Stimulated activated CD8-positive, alpha-beta memory T cell treated with anti-CD3 and anti-CD28 coated beads, Interleukin-15, amount 100 ng/mL, for 1 hour (primary cell): Measurements from ENCODE around the gene RAB31.

ENCODE experiments used
- DNase-seq: peaks from one replicate; pipeline ENCODE4 v3.0.0-alpha.2; 2020; ENCODE audit warnings: low read depth

RAB31 gene

GRCh38 chr18:9792565-9793245, 84.6 kb downstream of the RAB31 start:
- no peak for DNase-seq

- no peak for DNase-seq
These were observed 87.9 kb downstream of the RAB31 start for GRCh38 chr18:9796011-9796410.

GRCh38 chr18:9796935-9797549, 88.9 kb downstream of the RAB31 start:
- no peak for DNase-seq

GRCh38 chr18:9802175-9803062, 94.3 kb downstream of the RAB31 start:
- no peak for DNase-seq

GRCh38 chr18:9803063-9803697, 95.1 kb downstream of the RAB31 start:
- no peak for DNase-seq

GRCh38 chr18:9803698-9804516, 95.8 kb downstream of the RAB31 start:
- DNase-seq, result no peak

GRCh38 chr18:9804517-9805104, 96.5 kb downstream of the RAB31 start:
- DNase-seq, result no peak

- no peak for DNase-seq
These were observed 98.8 kb downstream of the RAB31 start for GRCh38 chr18:9806905-9807304.

- DNase-seq, result no peak
These were observed 100.5 kb downstream of the RAB31 start for GRCh38 chr18:9808295-9809241.

GRCh38 chr18:9809697-9810096, 101.6 kb downstream of the RAB31 start:
- DNase-seq, result no peak

- no peak for DNase-seq
These were observed 102.2 kb downstream of the RAB31 start for GRCh38 chr18:9810299-9810698.

- DNase-seq, result no peak
These were observed 103.0 kb downstream of the RAB31 start for GRCh38 chr18:9810994-9811705.

- DNase-seq, result no peak
These were observed 103.9 kb downstream of the RAB31 start for GRCh38 chr18:9811978-9812377.

- no peak for DNase-seq
These were observed 106.3 kb downstream of the RAB31 start for GRCh38 chr18:9814431-9814830.

- no peak for DNase-seq
These were observed 109.2 kb downstream of the RAB31 start for GRCh38 chr18:9817286-9817685.

- no peak for DNase-seq
These were observed 109.8 kb downstream of the RAB31 start for GRCh38 chr18:9817725-9818422.

- no peak for DNase-seq
These were observed 110.3 kb downstream of the RAB31 start for GRCh38 chr18:9818423-9818734.

- no peak for DNase-seq
These were observed 112.0 kb downstream of the RAB31 start for GRCh38 chr18:9820127-9820526.

GRCh38 chr18:9820719-9821118, 112.6 kb downstream of the RAB31 start:
- no peak for DNase-seq
